Prostate gland (tissue), 2 donors: ENCODE results near the gene INTS3.

Experiments
- CTCF ChIP-seq, 4 experiments: fragments of 200-600 bp in 2 of 4; fragments of 450-650 bp in 2 of 4; sonication (generic) in 2 of 4; IDR thresholded peaks; 1 replicate in 3 of 4; 2 replicates in 1 of 4; pipeline ENCODE4 v1.5.1; 2016 to 2019; ENCODE audit warnings: antibody characterized with exemption in 4 of 4, mild to moderate bottlenecking in 2 of 4, moderate library complexity in 2 of 4
- POLR2A ChIP-seq: fragments of 450-650 bp; IDR thresholded peaks from one replicate; pipeline ENCODE4 v1.6.1; 2016; ENCODE audit warnings: antibody characterized with exemption, mild to moderate bottlenecking
- POLR2AphosphoS5 ChIP-seq: sonication (generic); formaldehyde crosslinking; IDR thresholded peaks from one replicate; pipeline ENCODE4 v1.6.1; 2017; ENCODE audit warnings: antibody characterized with exemption

GRCh38 chr1:153734396-153735089 lies 6.7 kb downstream of the INTS3 start:
- TF ChIP-seq POLR2A (no peak), CTCF (IDR thresholded peaks at IDR 0.05) (no peak), POLR2AphosphoS5 (no peak)
